H1 (cell line): ENCODE measurements around the gene SLC25A28. TPM values are rescaled to one million over a fixed set of nuclear protein-coding genes. Genes with fewer than 3 reads are reported as not detected.

Source experiments
- E2F6 ChIP-seq: IDR thresholded peaks from 2 replicates; pipeline ENCODE4 v1.6.1; 2012; ENCODE audit warnings: inconsistent platforms
- polyA plus RNA-seq, 7 experiments: library from polyadenylated mRNA; depleted of rRNA in 3 of 7; stranded (reverse) in 5 of 7; unstranded in 2 of 7; fragments of >200 nt in 5 of 7; fragments of 200-250 nt in 2 of 7; gene quantifications; 1 replicate in 5 of 7; 2 replicates in 1 of 7; 4 replicates in 1 of 7; pipeline versions ENCODE4 v1.2.1 to v1.2.3, GENCODE V29; 2011 to 2013; ENCODE audit warnings: missing spikeins in 2 of 7, mixed read lengths in 2 of 7
- total RNA-seq: library from RNA; stranded (reverse); fragmentation: NEBNext Ultra II Directional; extraction: Animal tissue kit (Norgen Biotek cat#: 25700); gene quantifications from 2 replicates; pipeline ENCODE4 v1.2.1, GENCODE V29; 2021
- TF ChIP-seq, protein P1 (sequence below): fragments of 300-600 bp; sonication (generic); IDR thresholded peaks from 2 replicates; pipeline ENCODE4 v1.7.1; 2012; ENCODE audit warnings: low read length, moderate library complexity, mild to moderate bottlenecking, inconsistent platforms; ENCODE audit not compliant: insufficient replicate concordance

SLC25A28 gene
- total and polyA plus RNA-seq, 2 of the 8 experiments (the other 6 are each of a cell fraction or from before 2014, with no cell fraction given): 17.2 to 18.5 TPM

- TF ChIP-seq, protein P1, sequence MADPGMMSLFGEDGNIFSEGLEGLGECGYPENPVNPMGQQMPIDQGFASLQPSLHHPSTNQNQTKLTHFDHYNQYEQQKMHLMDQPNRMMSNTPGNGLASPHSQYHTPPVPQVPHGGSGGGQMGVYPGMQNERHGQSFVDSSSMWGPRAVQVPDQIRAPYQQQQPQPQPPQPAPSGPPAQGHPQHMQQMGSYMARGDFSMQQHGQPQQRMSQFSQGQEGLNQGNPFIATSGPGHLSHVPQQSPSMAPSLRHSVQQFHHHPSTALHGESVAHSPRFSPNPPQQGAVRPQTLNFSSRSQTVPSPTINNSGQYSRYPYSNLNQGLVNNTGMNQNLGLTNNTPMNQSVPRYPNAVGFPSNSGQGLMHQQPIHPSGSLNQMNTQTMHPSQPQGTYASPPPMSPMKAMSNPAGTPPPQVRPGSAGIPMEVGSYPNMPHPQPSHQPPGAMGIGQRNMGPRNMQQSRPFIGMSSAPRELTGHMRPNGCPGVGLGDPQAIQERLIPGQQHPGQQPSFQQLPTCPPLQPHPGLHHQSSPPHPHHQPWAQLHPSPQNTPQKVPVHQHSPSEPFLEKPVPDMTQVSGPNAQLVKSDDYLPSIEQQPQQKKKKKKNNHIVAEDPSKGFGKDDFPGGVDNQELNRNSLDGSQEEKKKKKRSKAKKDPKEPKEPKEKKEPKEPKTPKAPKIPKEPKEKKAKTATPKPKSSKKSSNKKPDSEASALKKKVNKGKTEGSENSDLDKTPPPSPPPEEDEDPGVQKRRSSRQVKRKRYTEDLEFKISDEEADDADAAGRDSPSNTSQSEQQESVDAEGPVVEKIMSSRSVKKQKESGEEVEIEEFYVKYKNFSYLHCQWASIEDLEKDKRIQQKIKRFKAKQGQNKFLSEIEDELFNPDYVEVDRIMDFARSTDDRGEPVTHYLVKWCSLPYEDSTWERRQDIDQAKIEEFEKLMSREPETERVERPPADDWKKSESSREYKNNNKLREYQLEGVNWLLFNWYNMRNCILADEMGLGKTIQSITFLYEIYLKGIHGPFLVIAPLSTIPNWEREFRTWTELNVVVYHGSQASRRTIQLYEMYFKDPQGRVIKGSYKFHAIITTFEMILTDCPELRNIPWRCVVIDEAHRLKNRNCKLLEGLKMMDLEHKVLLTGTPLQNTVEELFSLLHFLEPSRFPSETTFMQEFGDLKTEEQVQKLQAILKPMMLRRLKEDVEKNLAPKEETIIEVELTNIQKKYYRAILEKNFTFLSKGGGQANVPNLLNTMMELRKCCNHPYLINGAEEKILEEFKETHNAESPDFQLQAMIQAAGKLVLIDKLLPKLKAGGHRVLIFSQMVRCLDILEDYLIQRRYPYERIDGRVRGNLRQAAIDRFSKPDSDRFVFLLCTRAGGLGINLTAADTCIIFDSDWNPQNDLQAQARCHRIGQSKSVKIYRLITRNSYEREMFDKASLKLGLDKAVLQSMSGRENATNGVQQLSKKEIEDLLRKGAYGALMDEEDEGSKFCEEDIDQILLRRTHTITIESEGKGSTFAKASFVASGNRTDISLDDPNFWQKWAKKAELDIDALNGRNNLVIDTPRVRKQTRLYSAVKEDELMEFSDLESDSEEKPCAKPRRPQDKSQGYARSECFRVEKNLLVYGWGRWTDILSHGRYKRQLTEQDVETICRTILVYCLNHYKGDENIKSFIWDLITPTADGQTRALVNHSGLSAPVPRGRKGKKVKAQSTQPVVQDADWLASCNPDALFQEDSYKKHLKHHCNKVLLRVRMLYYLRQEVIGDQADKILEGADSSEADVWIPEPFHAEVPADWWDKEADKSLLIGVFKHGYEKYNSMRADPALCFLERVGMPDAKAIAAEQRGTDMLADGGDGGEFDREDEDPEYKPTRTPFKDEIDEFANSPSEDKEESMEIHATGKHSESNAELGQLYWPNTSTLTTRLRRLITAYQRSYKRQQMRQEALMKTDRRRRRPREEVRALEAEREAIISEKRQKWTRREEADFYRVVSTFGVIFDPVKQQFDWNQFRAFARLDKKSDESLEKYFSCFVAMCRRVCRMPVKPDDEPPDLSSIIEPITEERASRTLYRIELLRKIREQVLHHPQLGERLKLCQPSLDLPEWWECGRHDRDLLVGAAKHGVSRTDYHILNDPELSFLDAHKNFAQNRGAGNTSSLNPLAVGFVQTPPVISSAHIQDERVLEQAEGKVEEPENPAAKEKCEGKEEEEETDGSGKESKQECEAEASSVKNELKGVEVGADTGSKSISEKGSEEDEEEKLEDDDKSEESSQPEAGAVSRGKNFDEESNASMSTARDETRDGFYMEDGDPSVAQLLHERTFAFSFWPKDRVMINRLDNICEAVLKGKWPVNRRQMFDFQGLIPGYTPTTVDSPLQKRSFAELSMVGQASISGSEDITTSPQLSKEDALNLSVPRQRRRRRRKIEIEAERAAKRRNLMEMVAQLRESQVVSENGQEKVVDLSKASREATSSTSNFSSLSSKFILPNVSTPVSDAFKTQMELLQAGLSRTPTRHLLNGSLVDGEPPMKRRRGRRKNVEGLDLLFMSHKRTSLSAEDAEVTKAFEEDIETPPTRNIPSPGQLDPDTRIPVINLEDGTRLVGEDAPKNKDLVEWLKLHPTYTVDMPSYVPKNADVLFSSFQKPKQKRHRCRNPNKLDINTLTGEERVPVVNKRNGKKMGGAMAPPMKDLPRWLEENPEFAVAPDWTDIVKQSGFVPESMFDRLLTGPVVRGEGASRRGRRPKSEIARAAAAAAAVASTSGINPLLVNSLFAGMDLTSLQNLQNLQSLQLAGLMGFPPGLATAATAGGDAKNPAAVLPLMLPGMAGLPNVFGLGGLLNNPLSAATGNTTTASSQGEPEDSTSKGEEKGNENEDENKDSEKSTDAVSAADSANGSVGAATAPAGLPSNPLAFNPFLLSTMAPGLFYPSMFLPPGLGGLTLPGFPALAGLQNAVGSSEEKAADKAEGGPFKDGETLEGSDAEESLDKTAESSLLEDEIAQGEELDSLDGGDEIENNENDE: no peak
- TF ChIP-seq E2F6: no peak
- TF ChIP-seq, all 59 proteins: peak for 0
Measured at GRCh38 chr10:99619090-99619800, 994 bp downstream of the SLC25A28 start (continued).
